Muscle layer of colon (tissue), 2 donors: Measurements from ENCODE around the gene ADCY6.

Experiments used
- H3K27ac ChIP-seq: one replicate; pipeline ENCODE4 v1.7.0; 2013; ENCODE audit warnings: low read depth, mild to moderate bottlenecking, low read length, moderate library complexity
- H3K27me3 ChIP-seq, 2 donors: one replicate each; pipeline ENCODE4 v1.7.0; 2013; ENCODE audit warnings: low read length in 2 of 2, mild to moderate bottlenecking in 2 of 2; ENCODE audit not compliant: insufficient read depth in 2 of 2, control insufficient read depth in 1 of 2
- H3K36me3 ChIP-seq: one replicate; pipeline ENCODE4 v1.7.0; 2013; ENCODE audit warnings: mild to moderate bottlenecking, low read length; ENCODE audit not compliant: insufficient read depth
- H3K4me1 ChIP-seq: one replicate; pipeline ENCODE4 v1.7.0; 2013; ENCODE audit warnings: mild to moderate bottlenecking, low read length; ENCODE audit not compliant: insufficient read depth
- H3K4me3 ChIP-seq, 2 donors: one replicate each; pipeline ENCODE4 v1.7.0; 2013; ENCODE audit warnings: low read length in 2 of 2, low read depth in 1 of 2, mild to moderate bottlenecking in 1 of 2, moderate library complexity in 1 of 2
- H3K9ac ChIP-seq: one replicate; pipeline ENCODE4 v1.7.0; 2013; ENCODE audit warnings: low read length
- H3K9me3 ChIP-seq: one replicate; pipeline ENCODE4 v1.7.0; 2013; ENCODE audit warnings: mild to moderate bottlenecking, low read length
- donor health status: abdominal sarcoma.
- donor health status: Adenocarcinoma of cecum.

ADCY6 gene

DNA sequence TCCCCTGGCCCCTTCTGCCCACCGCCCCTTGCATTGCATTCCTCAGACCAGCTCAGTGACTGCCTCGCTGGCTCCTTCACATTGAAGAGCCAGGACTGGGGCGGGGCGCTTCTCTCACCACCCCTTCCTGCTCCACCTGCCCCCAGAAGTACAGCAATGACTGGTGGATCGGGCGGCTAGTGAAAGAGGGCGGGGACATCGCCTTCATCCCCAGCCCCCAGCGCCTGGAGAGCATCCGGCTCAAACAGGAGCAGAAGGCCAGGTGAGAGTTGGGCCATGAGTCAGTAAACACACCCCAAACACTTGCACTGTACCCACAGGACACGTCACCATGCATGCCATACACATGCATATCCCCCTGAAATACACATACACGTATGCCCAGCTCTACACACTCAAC lies 35.2 kb upstream of the ADCY6 start:
- Histone ChIP-seq H3K27me3 (no peaks in the 10 kb centered on the region), H3K4me3 (no peak overlapping the region), H3K4me1 (peaks cover 3% of the 10 kb centered on the region), H3K9ac (no peak overlapping the region), H3K27ac (no peak overlapping the region), H3K9me3 (no peaks in the 10 kb centered on the region), H3K36me3 (peaks cover 12% of the 10 kb centered on the region)

DNA sequence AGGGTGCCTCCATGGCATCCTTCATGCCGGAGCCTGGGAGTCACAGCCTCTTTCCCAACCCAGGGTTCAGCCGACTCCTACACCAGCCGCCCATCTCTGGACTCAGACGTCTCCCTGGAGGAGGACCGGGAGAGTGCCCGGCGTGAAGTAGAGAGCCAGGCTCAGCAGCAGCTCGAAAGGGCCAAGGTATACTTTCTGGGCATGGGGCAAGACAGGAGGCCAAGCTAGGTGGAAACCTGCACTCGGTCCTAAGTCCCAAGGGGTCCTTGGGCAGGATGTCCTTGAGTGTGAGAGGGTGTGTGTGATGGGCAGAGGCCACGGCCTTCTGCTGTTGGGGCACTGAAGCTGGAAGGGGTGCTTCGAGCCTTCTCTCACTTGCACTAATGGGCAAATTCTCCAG lies 34.4 kb upstream of the ADCY6 start:
- no peak overlapping the region for H3K9ac ChIP-seq
- no peaks in the 10 kb centered on the region for H3K9me3 ChIP-seq
- H3K4me1 ChIP-seq, result peaks cover 7% of the 10 kb centered on the region
- H3K27ac ChIP-seq, result no peak overlapping the region
- H3K4me3 ChIP-seq, result no peak overlapping the region
- no peaks in the 10 kb centered on the region for H3K27me3 ChIP-seq
- H3K36me3 ChIP-seq, result peaks cover 12% of the 10 kb centered on the region

DNA sequence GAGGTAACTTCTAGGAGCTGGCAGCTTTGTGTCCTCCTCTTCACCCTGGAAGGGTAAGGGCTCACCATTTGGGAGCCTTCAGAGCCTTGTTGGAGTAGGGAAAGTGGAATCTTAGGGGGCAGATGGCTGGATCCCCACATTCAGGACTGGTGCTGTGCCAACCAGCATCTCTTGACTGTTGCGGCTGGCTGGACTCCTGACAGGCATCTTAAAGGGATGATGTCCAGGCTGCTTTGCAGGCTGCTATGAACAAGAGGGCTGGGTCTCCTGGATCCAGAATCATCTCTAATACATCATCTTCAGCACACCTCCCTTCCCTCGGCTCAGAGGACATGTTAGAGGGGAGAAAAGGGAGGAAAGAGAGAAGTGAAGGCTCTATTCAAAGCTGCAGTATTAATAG lies 33.8 kb upstream of the ADCY6 start:
- no peak overlapping the region for H3K27ac ChIP-seq
- no peak overlapping the region for H3K4me3 ChIP-seq
- no peaks in the 10 kb centered on the region for H3K27me3 ChIP-seq
- H3K9ac ChIP-seq, result no peak overlapping the region
- peaks cover 10% of the 10 kb centered on the region for H3K4me1 ChIP-seq
- no peaks in the 10 kb centered on the region for H3K9me3 ChIP-seq
- peaks cover 12% of the 10 kb centered on the region for H3K36me3 ChIP-seq

DNA sequence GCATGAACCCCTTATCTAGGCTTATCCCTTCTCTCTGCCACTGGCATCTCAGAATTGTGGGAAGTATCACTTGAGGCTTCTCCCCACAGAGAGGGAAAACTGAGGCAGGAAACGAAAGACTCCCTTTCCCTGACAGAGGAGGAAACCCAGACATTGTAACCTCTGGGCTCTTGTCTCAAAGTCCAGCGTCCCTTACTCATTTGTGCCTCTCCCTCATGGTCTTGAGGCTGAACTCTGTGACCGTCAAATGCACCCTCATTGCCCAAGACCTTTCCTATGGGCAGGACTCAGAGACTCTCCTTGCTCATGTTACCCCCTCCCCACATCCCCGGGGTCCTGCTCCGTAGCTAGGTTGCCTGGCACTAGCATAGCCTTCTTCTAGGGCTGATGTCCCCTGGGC lies 33.2 kb upstream of the ADCY6 start:
- no peak overlapping the region for H3K9ac ChIP-seq
- no peak overlapping the region for H3K4me3 ChIP-seq
- H3K27ac ChIP-seq, result no peak overlapping the region
- H3K36me3 ChIP-seq, result peaks cover 11% of the 10 kb centered on the region
- no peaks in the 10 kb centered on the region for H3K9me3 ChIP-seq
- peaks cover 15% of the 10 kb centered on the region for H3K4me1 ChIP-seq
- no peaks in the 10 kb centered on the region for H3K27me3 ChIP-seq

DNA sequence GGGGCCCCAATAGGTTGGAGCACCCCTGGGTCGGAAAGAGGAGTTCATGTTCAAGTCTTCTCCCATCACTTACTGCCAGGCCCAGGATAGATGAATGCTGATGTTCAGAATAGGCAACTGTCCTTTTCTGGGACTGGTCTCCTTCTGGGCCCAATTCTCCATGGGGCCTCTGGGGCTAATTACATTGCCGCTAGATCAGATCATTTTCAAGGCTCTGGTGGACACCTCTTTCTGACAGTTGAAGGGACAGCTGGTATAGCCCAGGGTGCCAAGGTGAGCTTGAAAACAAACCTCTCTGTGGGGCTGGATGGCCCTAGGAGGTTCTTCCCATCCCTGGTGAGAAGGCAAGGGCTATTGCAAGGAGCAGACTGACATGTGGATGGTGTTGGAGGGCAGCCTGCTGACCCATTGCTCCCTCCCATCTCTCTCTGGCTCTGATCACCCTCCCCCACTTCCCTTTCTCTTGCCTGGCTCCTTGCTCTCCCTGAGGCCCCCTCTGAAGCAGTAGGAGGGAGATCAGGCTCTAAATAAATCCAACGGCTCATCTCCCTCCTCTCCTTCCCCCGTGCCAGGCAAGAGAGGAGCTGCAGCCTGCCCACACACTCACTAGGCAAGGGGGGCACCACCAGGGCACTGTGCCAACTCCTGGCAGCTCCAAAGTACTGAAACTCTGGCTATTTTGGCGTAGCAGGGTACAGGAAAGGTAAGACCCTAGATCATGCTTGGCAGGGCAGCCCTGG lies 31.3 kb upstream of the ADCY6 start:
- Histone ChIP-seq H3K9ac (no peak overlapping the region), H3K4me3 (no peak overlapping the region), H3K27ac (no peak overlapping the region), H3K4me1 (peaks cover 25% of the 10 kb centered on the region), H3K9me3 (no peaks in the 10 kb centered on the region), H3K36me3 (no peaks in the 10 kb centered on the region), H3K27me3 (no peaks in the 10 kb centered on the region)

DNA sequence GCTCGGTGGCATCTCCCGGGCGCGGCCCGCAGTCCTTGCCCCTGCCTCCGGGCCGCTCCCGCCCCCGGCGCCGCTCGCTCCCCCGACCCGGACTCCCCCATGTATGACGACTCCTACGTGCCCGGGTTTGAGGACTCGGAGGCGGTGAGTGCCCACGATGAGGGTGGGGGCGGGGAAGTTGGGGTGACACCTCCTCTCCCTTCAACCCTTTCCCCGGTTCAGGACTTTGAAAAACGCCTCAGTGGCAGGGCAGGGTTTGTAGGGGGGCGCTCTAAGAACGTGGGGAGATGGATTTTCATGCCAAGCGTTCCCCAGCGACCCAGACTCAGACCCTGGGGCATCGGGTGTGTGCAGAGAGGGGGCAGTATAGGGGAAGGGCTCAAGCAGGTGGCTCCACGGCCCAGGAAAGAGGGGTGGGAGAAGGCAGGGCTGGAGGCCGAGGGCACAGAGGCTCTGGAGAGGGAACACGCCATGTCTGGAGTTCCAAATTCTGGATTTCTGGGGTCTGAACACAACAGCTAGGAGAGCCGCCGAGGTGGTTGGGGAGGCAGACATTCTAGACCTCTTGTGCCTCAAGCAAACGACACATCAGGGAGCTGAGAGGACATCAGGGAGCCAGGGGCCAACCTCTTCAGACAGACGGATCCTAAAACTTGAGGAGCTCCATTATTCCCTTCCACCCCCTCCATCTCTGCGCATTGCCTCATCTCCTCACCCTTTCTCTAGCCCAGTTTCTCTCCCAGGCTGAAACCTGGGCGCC lies 30.1 kb upstream of the ADCY6 start:
- peak overlapping the region; percentile 33 for H3K9ac ChIP-seq

DNA sequence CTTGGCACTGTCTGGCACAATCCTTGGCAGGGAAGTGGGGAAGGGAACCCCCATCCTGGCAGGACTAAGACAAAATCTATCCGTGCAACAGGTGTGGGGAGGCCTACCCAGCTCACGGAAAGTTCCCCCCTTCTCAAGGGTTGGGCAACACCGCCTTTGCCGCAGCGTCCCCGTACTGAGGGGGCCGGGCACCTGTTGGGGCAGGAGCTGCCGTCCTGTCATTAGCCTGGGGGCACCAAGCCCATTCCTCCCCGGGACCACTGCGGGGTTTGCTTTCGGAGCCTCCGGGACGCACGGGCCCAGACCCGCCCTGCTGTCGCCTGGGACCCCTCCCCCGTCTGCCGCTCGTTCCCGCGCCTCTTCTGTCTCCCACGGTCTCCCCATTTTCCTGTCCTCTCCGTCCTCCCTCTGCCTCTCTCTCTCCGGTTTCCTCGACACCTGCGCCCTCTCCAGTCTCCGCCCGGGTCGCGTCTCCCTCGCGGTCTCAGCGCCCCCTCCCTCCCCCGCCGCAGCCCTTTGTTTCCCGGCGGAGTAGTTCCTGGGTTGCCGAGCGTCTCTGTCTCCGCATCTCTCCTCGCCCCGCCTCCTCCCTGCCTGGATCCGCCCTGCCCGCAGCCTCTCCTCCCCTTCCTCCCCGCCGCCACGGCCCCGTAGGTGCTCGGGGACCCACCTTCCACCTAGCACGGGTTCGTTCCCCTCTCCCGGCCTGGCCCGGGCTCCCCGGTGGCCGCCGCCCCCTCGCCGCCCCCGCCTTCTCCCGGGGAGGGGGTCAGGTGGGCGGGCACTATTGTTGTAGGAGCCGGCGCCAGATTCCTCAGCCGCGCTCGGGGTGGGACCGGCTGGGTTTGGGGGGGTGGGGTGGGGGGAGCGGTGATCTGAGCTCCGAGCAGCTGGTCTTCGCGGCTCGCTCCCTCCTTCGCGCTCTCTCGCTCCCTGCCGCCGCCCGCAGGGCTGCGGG lies 29.3 kb upstream of the ADCY6 start, which contains the start of gene CACNB3:
TSS of gene CACNB3 (plus strand) at position 624 of the 958 bp plus-strand sequence. CDS start 434 bp downstream, outside the sequence.
- Histone ChIP-seq H3K9ac (peak within 1 kb of the TSS; percentile 33), H3K27me3 (no peaks in the 10 kb centered on the region), H3K27ac (no peak within 1 kb of the TSS), H3K4me3 (peak within 1 kb of the TSS; percentile 60 to 67), H3K36me3 (no peaks in the 10 kb centered on the region), H3K9me3 (no peaks in the 10 kb centered on the region), H3K4me1 (peaks cover 31% of the 10 kb centered on the region)

More for the DNA sequence above, 30.1 kb upstream of the ADCY6 start:
- Histone ChIP-seq H3K4me3 (peak overlapping the region; percentile 60 to 67), H3K27me3 (no peaks in the 10 kb centered on the region), H3K9me3 (no peaks in the 10 kb centered on the region), H3K27ac (no peak overlapping the region), H3K36me3 (no peaks in the 10 kb centered on the region), H3K4me1 (peaks cover 25% of the 10 kb centered on the region)

DNA sequence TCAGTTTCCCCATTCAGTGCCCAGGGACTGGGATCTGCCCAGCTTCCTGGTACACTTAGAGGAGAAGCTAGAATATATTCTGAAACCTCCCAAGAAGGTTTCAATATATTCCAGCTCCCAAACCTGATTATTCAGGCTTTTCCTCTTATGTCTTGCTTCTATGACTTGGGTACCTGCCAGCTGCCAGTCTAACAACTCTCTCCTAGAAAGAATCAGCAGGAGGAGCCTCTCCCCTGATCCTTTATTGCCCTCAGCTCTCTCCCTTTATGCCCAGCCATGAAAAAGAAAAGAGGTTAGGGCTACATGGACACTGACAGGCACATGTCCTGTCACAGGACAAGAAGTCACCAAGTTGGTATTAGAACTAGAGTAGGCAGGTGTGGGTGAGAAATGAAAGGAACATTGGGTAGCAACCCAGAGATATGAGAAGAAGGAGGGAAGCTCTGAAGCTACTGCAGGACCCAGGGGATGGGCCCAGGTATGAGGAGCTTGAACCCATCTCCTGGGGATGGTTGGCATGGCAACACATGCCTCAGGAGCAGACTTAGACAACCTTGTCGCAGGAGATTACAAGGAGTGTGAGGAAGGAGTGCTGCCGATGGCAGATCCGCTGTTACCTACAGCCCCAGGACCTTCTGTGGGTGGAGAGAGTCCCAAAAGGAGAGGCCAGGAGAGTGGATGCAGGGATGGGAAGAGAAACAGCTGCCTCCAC lies 27.4 kb upstream of the ADCY6 start:
- Histone ChIP-seq H3K27ac (peak overlapping the region; percentile 97), H3K4me3 (peak overlapping the region; percentile 88 to 90), H3K27me3 (no peaks in the 10 kb centered on the region)

DNA sequence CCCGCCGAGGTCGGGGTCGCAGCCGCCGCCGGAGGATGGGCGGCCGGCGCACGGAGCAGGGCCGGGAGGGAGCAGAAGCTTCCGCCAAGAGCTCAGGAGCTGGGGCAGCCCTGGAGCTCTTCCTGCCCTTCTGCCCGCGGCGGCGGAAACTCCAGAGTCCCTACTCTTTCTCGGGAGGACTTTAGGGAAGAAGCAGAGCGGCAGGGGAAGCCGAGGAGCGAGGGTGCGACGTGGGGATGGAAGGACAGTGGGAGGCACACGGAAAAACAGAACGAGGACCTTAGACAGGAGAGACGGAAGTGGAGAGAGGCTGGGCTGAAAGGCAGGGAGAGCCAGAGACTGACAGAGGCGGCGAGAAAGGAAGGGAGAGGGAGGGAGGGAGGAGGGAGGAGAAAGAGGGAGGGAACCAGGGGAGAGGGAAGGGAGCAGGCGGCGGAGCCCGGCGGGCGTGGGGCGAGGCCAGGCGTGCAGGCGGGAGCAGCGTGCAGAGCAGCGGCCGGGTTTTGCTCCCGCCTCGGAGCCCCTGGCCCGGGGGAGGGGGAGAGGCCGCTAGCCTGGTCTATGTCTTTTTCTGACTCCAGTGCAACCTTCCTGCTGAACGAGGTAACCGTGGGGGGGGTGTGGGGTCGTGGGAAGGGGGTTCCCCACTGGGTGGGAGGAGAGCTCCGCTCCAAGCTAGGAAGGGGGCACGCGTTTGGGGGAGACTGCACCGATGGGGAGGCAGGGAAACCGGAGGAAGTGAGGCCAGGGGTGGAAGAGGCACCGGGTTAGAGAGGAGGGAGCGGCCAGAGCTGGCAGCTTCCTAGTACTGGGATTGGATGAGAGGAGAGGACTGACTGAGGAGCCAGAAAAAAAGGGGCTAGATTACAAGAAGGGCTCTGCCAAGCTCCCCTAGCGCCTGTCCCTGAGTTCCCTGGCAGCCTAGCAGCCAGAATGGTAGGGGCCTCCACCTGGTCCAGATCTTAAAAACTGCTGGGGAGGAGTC lies 26.5 kb upstream of the ADCY6 start:
- Histone ChIP-seq H3K27ac (peak overlapping the region; percentile 97), H3K27me3 (no peaks in the 10 kb centered on the region), H3K4me1 (peaks cover 40% of the 10 kb centered on the region), H3K36me3 (no peaks in the 10 kb centered on the region), H3K9ac (peak overlapping the region; percentile 68), H3K9me3 (no peaks in the 10 kb centered on the region), H3K4me3 (peak overlapping the region; percentile 88 to 90)

More for the DNA sequence above, 27.4 kb upstream of the ADCY6 start:
- no peaks in the 10 kb centered on the region for H3K36me3 ChIP-seq
- H3K9me3 ChIP-seq, result no peaks in the 10 kb centered on the region
- peaks cover 32% of the 10 kb centered on the region for H3K4me1 ChIP-seq
- no peak overlapping the region for H3K9ac ChIP-seq
